GM08714 (cell line): ENCODE results near the gene IFRD2.
A peak's percentile ranks its signal among the peaks of the same experiment; 100 is the strongest.
"Not testable (repeated sequence)": the region's sequence is repeated elsewhere in the genome, so short reads cannot be mapped to it uniquely, and the experiment has no call there.

Experiments
- H3K4me3 ChIP-seq: fragments of 200-500 bp; sonication (Bioruptor generic); 2 replicates; pipeline ENCODE4 v1.5.1; 2014; ENCODE audit warnings: mild to moderate bottlenecking, low read length, inconsistent platforms
- ZNF274 ChIP-seq: IDR thresholded peaks from 2 replicates; pipeline ENCODE4 v1.6.1; 2012; ENCODE audit warnings: mild to moderate bottlenecking, low read depth, low read length

The IFRD2 gene

DNA sequence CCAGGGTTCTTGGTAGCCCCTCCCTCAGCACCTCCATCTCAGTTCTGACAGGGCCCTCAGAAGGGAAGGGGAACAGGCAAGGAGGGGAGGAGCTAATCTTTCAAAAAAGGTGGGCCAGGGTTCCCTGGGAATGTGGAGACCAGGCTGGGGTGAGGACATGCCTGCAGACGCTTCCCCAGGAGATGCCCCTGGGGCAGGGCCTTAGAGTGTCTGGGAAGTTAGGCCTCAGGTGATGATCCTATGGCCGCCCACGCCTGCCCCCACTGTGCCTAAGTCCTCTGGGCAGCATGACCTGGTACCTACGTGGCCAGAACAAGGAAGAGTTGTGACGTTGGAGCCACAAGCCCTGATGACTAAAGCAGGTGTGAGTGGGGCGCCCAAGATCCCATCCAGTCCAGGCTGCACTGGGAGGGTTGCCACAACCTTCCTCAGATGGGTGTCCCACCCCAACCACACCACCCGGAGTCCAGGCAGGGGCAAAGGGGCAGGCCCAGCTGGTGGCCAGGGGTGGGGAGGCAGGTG is 27.2 kb downstream of the IFRD2 start:
- H3K4me3 ChIP-seq, result no peak overlapping the region

DNA sequence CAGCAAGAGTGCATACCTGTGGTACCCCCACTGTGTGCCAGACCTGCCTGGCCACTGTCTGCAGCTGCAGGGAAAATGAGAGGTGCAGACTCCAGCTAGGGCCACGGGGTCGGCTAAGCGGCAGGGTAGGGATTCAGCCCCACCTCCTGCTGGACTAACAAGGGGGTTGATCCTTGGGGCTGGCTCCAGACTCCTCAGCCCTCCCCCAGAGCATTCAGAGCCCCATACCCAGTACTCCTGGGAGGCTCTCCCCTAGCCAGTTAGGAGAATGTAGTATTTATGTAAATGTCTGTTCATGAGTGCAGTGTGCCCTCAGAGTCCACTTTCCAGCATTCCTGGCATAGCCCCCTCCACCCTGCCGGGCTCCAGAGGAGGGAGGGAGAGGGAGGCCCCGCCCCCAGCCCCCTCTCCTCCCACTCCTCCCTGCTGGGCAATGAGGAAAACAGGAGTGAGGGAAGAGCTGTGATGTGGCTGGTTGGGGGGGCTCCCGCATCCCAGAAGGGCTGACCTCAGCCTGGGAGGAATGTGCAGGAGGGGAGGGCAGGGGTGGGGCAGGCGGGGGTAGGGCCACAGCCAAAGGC is 27.8 kb downstream of the IFRD2 start:
- TF ChIP-seq ZNF274, result no peak
- H3K4me3 ChIP-seq, result no peak overlapping the region

More for the DNA sequence above, 27.2 kb downstream of the IFRD2 start:
- TF ChIP-seq ZNF274, result no peak

DNA sequence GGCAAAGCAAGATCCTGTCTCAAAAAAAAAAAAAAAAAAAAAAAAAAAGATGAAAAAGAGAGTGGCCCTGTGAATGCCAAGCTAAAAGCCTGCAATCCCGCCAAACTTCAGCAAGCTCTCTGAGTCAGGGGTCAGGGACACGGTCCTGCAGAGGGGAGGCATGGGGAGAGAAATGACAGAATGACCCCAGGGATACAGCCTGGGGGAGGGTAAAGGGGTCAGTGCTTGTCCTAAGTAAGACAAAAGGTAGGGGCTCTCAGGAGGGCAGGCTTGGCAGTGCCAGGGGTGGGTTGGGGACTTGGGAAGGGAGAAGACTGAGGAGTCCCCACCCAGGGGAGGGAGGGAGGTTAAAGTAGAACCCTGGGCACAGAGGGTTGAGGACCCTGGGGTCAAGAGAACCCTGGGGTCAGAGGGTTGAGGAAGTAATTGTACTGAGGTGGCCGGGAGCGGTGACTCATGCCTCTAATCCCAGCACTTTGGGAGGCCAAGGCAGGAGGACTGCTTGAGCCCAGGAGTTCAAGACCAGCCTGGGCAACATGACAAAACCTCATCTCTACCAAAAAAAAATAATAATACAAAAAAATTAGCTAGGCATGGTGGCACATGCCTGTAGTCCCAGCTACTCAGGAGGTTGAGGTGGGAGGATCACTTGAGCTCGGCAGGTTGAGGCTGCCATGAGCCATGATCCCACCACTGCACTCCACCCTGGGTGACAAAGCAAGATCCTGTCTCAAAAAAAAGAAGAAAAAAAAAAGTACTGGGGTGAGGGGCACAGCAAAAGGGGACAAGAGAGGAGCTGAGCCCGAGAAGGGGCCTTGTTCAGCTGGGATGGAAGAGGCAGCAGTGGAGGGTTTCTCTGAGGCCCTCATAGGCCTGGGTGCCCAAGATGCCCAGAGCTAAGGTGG is 28.5 kb downstream of the IFRD2 start:
- TF ChIP-seq ZNF274, result no peak

DNA sequence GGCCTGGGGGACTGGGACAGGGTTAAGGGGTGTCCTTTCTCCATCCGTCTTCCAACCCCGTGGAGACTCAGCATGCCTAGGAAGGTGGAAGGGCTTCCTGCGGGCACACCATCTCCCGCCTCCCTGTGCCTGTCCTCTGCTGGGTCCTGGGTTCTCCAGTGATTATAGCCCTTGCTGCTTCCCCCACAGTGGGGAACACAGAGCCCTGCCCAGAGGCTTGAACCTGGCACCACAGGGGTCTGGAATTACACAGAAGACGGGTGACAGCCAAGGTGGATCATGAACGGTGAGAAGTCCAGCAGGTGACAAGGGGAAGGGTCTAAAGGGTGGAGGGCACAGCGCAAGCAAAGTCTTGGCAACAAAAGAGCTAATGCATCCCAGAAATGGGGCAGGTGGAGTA is 29.5 kb downstream of the IFRD2 start:
- no peak overlapping the region for H3K4me3 ChIP-seq
- no peak for TF ChIP-seq ZNF274

More for the DNA sequence above, 28.5 kb downstream of the IFRD2 start:
- no peak overlapping the region for H3K4me3 ChIP-seq

DNA sequence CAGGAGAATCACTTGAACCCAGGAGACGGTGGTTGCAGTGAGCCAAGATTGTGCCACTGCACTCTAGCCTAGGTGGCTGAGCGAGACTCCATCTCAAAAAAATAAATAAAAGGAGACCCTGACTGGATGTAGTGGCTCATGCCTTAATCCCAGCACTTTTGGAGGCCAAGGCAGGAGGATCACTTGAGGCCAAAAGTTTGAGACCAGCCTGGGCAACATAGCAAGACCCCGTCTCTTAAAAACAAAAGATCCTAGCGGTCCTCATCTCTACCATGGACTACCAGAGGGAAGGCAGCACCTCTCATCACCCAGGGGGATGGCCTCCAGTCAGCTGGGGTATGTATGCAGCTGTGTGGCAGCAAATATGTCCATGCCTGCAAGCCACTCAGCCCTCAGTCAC is 30.0 kb downstream of the IFRD2 start:
- H3K4me3 ChIP-seq, result not testable (repeated sequence)

DNA sequence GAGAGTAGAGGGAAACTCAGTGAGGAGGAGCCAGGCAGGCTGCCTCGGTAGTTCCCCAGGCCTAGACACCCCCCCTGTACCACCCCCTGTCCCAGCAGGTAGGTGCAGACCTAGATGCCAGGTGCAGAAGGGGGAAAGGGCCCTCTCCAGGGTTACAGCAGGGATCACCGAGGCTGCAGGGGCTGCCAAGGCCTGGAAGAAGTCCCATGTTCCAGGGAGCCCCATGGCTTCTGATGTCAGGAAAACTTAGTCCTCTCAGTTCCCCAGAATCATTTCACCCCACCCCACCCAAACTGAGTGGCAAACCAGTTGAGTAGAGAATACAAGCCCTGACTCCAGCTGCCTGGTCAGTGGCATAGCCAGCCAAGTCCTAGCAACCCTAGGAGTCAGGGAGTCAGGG is 30.7 kb downstream of the IFRD2 start:
- no peak for TF ChIP-seq ZNF274
- H3K4me3 ChIP-seq, result no peak overlapping the region

DNA sequence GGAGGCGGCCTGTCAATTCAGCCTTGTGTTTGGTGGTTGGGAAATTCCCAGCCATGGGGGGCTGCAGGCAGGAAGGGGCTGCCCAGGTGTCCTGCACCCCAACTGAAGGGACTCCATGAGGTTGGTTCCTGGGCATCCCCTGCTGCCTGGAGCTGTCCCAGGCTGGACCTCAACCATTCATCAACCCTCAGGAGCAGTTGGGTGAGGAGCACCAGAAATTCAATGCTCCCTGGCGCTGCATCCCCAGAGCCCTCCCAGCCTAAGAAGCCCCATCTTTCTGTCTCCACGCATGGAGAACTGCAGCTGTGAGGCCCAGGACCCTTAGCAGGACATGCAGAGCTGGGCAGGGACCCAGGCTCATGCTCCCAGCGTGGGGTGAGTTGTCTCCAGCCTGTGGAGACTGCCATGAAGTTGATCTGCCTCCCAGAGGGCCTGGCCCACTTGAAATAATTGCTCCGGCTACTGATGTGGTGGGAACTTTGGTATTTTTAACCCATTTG is 31.2 kb downstream of the IFRD2 start:
- H3K4me3 ChIP-seq, result no peak overlapping the region
- TF ChIP-seq ZNF274, result no peak

DNA sequence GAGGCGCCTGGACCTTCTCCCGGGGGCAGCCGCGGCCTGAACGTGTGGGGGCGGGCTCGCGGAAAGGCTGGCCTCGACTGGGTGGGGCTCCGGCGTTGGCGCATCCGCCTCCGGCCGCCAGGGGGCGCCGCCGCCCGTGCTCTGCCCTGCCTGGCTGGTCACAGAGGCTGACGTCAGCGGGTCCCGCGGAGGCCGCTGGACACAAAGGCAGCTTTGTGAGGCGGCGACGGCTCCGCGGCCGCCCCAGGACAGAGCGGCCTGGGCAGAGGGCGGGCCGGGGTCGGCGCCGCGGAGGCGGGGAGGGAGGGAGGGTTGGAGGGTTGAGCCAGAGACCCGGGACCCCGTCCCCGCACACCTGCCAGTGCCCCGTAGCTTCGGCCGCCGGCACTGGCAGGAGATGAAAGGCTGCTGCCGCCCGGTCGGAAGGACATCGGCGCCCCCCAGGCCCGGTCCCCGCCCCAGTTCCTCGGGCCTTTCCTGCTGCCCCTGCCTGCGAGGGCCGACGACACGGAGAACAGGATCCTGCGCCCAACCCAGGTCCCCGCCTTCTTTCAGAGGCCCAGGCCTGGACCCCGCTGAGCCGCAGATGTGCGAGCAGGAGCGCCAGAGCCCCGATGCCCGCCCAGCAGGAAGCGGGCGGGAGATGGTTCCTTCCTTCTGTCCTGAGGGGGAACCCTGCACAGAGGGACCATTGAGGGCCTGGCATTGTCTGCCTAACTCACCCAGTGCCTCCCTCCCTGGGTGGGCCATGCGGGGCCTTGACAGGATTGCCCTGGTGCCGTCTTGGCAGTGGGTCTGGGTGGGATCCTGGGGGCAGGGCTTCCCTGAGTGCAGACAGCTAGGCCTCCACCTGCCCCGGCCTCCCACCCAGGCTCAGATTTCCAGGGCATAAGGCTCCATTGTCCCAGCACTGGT is 31.9 kb downstream of the IFRD2 start:
- H3K4me3 ChIP-seq, result peak overlapping the region; percentile 32; the same call in 1 of the 2 replicates
- TF ChIP-seq ZNF274, result no peak

DNA sequence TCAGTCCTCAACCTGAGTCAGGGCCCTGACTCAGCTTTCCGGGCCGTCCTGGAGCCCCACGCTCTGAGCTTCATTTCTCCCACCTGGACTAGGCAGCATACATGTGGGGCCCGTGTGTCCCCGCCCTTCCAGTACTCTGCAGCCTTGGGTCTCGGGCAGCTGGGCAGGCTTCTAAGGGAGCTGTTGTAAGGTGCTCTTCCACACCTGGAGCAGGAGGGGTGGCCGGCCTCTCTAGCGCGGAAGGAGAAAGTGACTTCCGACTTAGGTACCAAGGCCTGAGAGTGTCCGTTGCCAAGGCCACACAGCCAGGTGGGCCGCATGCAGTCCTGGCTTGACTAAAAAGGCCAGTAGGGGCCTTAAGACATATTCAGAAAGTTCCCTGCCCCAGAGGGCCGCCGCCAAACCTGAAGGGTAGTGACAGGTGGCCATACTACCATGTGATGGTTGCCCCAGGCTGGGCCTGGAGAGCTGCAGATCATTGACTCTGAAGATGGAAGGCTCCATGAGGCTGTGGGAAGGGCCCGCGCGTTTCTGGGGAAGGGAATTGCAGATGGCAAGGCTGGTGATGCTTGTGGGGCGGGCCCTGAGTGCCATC is 32.7 kb downstream of the IFRD2 start:
- TF ChIP-seq ZNF274, result no peak
- H3K4me3 ChIP-seq, result no peak overlapping the region

DNA sequence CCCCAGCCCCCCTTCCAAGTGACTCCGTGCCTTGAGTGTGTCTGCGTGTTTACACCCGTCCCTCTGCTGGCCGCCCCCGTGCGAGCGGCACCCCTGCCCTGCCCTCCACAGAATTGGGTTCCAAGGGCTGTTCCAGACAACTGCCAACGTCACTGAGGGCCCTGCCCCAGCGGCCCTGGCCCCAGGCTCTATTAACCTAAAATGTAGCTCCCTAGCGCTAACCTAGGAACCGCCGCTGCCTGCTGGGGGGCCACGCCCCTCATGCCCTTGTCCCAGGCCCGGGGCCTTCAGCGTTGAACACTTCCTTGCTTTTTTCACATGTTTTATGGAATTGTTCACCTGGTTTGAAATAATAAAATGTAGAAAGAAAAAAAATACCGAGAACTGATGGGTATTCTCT is 33.2 kb downstream of the IFRD2 start:
- H3K4me3 ChIP-seq, result no peak overlapping the region
- no peak for TF ChIP-seq ZNF274

DNA sequence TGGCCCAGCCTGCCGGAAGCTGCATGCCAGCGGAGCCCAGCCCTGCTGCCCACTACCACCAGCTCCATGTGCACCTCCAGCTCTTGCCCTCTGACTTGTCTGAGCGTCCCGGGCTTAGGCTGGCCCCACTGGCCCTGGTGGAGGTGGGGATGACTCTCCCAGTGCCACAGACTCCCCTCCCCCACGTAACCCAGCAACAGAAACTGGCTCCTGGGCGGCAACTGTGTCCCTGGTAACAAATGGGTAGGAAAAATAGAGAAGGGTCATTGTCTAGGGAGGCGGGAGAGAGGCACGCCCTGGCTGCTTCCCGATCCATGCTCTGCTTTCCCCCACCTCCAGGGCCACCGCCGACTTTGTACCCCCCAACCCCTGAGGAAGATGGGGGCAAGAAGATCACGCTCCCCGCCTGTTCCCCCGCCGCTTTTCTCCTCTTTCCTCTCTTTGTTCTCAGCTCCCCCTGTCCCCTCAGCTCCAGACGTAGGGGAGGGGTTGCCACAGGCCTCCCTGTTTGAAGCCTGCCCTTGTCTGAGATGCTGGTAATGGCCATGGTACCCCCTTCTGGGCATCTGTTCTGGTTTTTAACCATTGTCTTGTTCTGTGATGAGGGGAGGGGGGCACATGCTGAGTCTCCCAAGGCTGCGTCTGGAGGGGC is 34.1 kb downstream of the IFRD2 start:
- TF ChIP-seq ZNF274, result no peak
- H3K4me3 ChIP-seq, result no peak overlapping the region

DNA sequence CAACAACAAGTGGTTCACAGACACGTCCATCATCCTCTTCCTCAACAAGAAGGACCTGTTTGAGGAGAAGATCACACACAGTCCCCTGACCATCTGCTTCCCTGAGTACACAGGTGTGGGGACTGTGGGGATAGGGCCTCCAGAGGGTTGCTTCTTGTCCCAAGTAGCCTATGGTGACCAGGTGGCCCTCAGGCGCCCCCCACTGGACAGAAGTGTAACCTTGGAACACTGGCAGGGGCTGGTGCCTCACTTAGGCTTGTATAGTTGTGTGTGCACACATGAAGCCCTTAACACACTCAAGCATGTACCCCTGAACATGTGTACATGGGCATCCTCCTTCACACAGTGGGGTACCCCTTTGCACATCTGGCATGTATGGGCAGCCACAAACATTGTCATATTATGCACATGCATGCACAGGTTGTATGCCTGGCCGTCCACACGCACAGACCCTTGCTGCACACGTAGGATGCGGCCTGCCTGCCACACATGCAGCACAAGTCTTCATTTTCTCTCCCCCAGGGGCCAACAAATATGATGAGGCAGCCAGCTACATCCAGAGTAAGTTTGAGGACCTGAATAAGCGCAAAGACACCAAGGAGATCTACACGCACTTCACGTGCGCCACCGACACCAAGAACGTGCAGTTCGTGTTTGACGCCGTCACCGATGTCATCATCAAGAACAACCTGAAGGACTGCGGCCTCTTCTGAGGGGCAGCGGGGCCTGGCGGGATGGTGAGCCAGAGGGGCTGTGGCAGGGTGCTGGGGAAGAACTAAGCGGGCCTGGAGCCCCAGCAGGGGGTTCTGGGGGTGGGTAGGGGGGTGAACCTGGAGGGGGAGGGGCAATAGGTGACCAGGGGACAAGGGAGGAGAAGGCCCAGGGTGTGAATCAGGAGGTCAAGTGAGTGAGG is 35.0 kb downstream of the IFRD2 start:
- H3K4me3 ChIP-seq, result no peak overlapping the region
- no peak for TF ChIP-seq ZNF274
